EL (cell line): Measurements from ENCODE around the gene TECPR1.

Experiments used
- DNase-seq: peaks from one replicate; pipeline ENCODE4 v3.0.0-alpha.2; 2016

Gene TECPR1

DNA sequence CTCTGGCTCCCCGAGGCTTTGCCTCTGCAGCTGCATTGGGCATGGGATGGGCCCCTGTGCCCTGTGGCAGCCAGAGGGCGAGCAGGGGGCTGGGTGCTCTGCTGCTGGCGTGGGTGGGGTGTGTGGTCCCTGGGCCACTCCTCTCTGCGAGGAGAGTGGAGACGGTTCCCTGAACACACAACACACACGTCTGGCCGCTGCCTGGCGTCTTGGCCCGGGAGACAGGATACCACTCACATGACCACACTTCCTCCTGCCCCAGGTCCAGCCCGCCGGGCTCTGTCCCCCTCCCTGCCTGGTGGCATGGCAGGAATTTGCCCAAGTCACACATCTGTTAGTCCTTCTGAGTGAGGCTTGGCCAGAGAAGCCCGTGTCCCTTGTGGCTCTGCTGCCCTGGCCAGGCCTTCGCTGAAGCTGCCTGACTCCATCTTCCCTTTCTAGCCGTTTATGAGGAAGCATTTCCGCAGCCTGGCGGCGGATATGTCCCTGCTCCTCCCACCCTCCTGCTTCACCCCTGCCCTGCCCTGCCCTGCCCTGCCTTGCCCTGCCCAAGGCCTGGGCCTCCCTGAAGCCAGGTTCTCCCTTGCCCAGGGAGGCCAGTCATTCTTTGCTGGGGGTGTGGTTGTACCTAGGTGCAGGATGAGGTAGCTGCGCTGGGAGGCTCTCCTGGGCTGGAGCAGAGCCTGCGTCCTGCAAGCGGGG, 32.5 kb upstream of the TECPR1 start:
- peak; percentile 96 for DNase-seq

- DNase-seq: no peak
Observed at GRCh38 chr7:98283887-98284222, 31.8 kb upstream of the TECPR1 start.

- peak; percentile 68 for DNase-seq
Observed at GRCh38 chr7:98283127-98283886, 31.3 kb upstream of the TECPR1 start.

GRCh38 chr7:98282703-98283102, 30.7 kb upstream of the TECPR1 start:
- DNase-seq: peak; percentile 30

GRCh38 chr7:98281757-98282606, 29.9 kb upstream of the TECPR1 start:
- no peak for DNase-seq

DNA sequence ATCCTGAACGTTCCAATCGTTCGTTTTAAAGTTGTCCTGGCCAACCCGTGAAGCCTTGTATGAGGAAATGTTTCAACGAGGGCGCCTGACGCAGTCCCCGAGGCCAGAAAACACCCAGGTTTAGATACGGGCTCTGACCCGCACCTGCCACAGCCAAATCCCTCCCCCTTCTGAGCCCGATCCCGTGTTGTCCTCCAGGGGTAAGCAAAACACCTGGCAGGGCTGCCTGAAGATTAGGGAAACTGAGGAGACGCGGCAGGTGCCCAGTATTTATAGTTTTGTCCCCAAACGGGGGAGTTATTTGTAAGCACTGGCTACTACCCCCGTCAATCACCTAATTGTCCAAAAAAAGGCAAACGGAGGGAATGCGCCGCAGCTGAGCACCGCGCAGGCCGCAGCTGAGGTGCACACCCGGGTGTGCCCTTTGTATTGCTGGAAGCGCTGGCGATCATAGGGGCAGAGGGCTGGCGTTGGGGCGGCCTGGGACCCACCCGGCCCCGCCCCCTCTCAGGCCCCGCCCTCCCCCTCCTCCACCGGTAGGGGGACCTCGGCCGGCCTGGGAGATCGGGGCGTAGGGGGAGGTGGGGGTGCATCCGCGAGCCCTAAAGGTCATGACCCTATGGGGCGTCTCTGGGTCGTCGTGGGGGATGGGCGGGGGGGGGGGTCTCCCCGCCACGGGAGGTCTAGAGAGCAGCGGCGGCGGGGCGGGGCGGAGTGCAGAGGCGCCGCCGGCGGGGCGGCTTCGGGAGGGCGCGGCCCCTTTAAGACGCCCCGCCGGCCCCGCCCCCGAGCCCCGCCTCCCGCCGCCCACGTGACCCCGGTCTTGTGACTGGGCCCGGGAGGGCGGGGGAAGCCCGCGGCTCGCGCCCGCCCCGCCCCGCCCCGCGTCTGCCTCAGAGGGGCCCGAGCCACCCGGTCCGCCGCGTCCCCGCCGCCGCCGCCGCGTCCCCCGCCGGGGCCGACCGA, 29.0 kb upstream of the TECPR1 start, which contains the start of gene BRI3:
BRI3 (plus strand) TSS at position 896 of the 966 bp plus-strand sequence. CDS start 110 bp downstream, outside the sequence.
- peak; percentile 90 for DNase-seq

GRCh38 chr7:98280296-98280695, 28.3 kb upstream of the TECPR1 start:
- DNase-seq: no peak

GRCh38 chr7:98278936-98279335, 26.9 kb upstream of the TECPR1 start:
- no peak for DNase-seq

GRCh38 chr7:98278408-98278807, 26.4 kb upstream of the TECPR1 start:
- DNase-seq: no peak

GRCh38 chr7:98276241-98276761, 24.3 kb upstream of the TECPR1 start:
- no peak for DNase-seq

GRCh38 chr7:98267303-98267702, 15.3 kb upstream of the TECPR1 start:
- no peak for DNase-seq

DNA sequence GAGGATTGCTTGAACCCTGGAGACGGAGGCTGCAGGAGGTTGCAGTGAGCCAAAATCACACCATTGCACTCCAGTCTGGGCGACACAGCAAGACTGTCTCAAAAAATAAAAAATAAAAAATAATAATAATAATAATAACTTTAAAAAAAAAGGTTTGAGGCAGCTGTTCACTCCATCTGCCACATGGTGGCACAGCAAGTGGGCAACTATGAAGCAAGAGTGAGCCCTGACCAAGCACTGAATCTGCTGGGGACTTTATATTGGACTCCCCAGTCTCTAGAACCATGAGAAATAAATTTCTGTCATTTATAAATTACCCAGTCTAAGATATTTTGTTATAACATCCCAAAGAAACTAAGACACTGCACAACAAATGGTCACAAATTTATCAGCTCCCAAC, 14.8 kb upstream of the TECPR1 start:
- DNase-seq: peak; percentile 29

GRCh38 chr7:98265841-98266271, 13.8 kb upstream of the TECPR1 start:
- DNase-seq: peak; percentile 80

GRCh38 chr7:98257701-98258100, 5.7 kb upstream of the TECPR1 start:
- no peak for DNase-seq

GRCh38 chr7:98256431-98256830, 4.4 kb upstream of the TECPR1 start:
- DNase-seq: no peak

DNA sequence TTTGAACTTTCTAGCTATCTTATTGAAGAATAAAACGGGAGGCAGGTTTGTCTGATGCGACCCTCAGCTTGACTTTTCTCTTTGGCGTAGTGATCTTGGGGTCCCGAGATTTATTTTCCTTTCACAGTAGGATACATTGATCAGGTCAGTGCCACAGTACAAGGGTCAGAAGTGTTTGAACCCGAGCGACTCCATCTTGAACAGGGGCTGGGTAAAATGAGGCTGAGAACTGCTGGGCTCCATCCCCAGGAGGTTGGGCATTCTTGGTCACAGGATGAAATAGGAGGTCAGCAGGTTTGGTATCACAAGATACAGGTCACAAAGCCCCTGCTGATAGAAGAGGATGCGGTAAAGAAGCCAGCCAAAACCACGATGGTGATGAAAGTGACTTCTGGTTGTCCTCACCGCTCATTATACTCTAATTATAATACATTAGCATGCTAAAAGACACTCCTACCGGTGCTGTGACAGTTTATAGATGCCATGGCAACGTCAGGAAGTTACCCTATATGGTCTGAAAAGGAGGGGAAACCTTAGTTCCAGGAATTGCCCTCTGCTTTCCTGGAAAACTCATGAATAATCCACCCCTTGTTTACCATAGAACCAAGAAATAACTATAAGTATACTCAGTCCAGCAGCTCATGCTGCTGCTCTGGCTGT, 3.0 kb upstream of the TECPR1 start:
- no peak for DNase-seq

GRCh38 chr7:98254516-98254915, 2.5 kb upstream of the TECPR1 start:
- no peak for DNase-seq

DNA sequence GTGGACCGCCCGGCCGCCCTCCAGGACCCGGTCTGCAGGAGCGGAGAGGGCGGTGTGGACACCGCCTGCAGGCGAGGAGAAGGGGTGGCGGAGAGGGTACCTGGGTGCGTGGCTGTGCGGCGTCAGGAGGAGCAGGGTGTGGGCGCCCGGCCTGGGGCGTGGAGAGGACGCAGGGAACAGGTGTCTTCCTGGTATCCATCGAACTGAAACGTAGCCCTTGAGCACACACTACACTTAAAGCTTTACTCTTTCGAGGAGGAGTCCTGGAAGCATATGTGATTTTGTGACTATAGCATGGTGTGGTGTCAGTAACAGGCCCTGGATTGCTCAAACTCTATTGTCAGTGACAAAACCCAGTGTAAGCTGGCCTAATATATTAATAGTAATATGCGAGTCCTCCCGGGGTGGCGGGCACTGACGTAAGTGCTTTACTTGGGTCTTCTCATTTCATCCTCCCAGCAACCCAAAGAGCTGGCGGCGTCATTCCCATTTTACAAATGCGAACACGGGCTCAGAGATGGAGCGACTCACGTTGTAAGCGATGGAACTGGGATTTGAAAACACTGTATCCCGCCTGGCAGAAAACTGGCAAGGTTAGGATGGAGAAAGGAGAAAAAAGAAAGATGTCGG, 508 bp upstream of the TECPR1 start:
- DNase-seq: no peak

DNA sequence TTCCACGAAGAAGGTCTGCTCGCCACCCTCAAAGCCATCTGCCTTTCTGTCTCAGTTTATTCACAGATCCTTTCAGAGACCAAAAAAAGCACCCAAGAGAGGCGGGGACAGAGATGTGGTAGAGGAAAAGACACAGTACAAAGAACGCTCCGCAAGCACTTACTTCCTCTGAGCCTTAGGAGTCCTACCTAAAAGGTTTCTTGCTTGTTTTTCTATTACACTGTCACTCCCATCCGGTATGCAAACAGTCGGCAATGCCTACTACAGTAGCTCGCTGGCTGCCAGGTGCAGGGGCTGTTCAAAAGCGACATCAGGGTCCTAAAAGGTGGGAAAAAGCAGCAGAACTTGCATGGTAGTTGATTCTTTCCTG, 816 bp downstream of the TECPR1 start:
- no peak for DNase-seq

- no peak for DNase-seq
Observed at GRCh38 chr7:98250789-98251188, 1.2 kb downstream of the TECPR1 start.

DNA sequence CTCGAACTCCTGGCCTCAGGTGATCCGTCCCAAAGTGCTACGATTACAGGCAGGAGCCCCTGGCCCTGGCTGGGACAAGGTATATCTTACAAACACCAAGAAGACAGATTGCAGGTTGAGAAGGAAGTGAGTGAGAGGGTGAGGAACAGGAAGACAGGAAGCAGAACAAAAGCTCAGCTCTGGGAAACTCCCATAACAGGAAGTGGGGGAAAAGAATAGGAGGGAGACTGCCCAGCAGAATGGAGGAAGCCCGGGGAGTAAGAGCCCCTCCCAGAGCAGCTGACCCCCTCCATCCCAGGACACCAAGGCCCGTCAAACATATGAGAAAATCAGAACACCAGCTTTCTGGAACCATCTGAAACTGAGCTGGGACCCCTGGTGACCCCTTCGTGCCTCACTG, 2.9 kb downstream of the TECPR1 start:
- no peak for DNase-seq
